Neural cell (in vitro differentiated cells): ENCODE results near the gene PTPDC1. TPM values are rescaled to one million over a fixed set of nuclear protein-coding genes. Genes with fewer than 3 reads are reported as not detected.

Source experiments
- H2AFZ ChIP-seq: fragments of 200-600, 300-800 bp; sonication (generic), shearing (Covaris generic); 2 replicates; pipeline ENCODE4 v1.6.0; 2014; ENCODE audit warnings: low read depth, mild to moderate bottlenecking, antibody characterized with exemption, low read length, moderate library complexity
- H3F3A ChIP-seq: fragments of 200-600 bp; shearing (Covaris generic); 2 replicates; pipeline ENCODE4 v1.6.1; 2016; ENCODE audit warnings: mild to moderate bottlenecking, moderate library complexity, mixed read lengths, antibody characterized with exemption, low read length; ENCODE audit not compliant: insufficient read depth, poor library complexity, severe bottlenecking
- H3K27ac ChIP-seq: fragments of 200-600, 300-800 bp; sonication (generic), shearing (Covaris generic); 2 replicates; pipeline ENCODE4 v1.5.1; 2014; ENCODE audit warnings: mild to moderate bottlenecking, low read length, moderate library complexity
- H3K27me3 ChIP-seq: fragments of 300-800, 200-600 bp; sonication (generic), shearing (Covaris generic); 2 replicates; pipeline ENCODE4 v1.6.0; 2014; ENCODE audit warnings: mild to moderate bottlenecking, low read depth, low read length, moderate library complexity; ENCODE audit not compliant: insufficient read depth
- H3K36me3 ChIP-seq: fragments of 300-800, 200-600 bp; sonication (generic), shearing (Covaris generic); 2 replicates; pipeline ENCODE4 v1.5.1; 2014; ENCODE audit warnings: mild to moderate bottlenecking, antibody characterized with exemption, low read length, moderate library complexity; ENCODE audit not compliant: insufficient read depth
- H3K4me2 ChIP-seq: fragments of 300-800, 200-600 bp; sonication (generic), shearing (Covaris generic); 2 replicates; pipeline ENCODE4 v1.6.0; 2014; ENCODE audit warnings: mild to moderate bottlenecking, low read length
- H3K4me3 ChIP-seq: fragments of 300-800, 200-600 bp; sonication (generic), shearing (Covaris generic); 2 replicates; pipeline ENCODE4 v1.5.1; 2014; ENCODE audit warnings: mild to moderate bottlenecking, low read length, moderate library complexity
- H3K79me2 ChIP-seq: fragments of 200-600 bp; shearing (Covaris generic); replicated peaks from 2 replicates; pipeline ENCODE4 v1.6.0; 2014; ENCODE audit warnings: mild to moderate bottlenecking, low read length, moderate library complexity; ENCODE audit not compliant: insufficient read depth
- H3K9ac ChIP-seq: fragments of 300-800, 200-600 bp; sonication (generic), shearing (Covaris generic); 2 replicates; pipeline ENCODE4 v1.6.1; 2016; ENCODE audit warnings: mild to moderate bottlenecking, low read length, mixed read lengths
- H3K9me2 ChIP-seq: fragments of 200-600 bp; shearing (Covaris generic); 2 replicates; pipeline ENCODE4 v1.6.1; 2016; ENCODE audit warnings: mild to moderate bottlenecking, low read length, mixed read lengths; ENCODE audit not compliant: insufficient read depth
- H3K9me3 ChIP-seq: fragments of 200-600, 300-800 bp; sonication (generic), shearing (Covaris generic); 2 replicates; pipeline ENCODE4 v1.6.1; 2016; ENCODE audit warnings: mild to moderate bottlenecking, mixed run types, low read length, moderate library complexity, mixed read lengths
- H4K20me1 ChIP-seq: fragments of 200-600 bp; shearing (Covaris generic); 2 replicates; pipeline ENCODE4 v1.6.1; 2016; ENCODE audit warnings: mild to moderate bottlenecking, mixed run types; ENCODE audit not compliant: insufficient read depth
- EP300 ChIP-seq: fragments of 450-650 bp; conservative IDR thresholded peaks from 2 replicates; pipeline ENCODE4 v1.6.1; 2014; ENCODE audit warnings: antibody characterized with exemption, mild to moderate bottlenecking, moderate library complexity; ENCODE audit not compliant: poor library complexity, severe bottlenecking
- EZH2 ChIP-seq: fragments of 200-600, 300-800 bp; shearing (Covaris generic), sonication (generic); IDR thresholded peaks from 2 replicates; pipeline ENCODE4 v1.6.1; 2014; ENCODE audit warnings: antibody characterized with exemption, low read length, borderline replicate concordance, mild to moderate bottlenecking; ENCODE audit not compliant: insufficient read depth, poor library complexity, severe bottlenecking
- MXI1 ChIP-seq: fragments of 450-650 bp; conservative IDR thresholded peaks from 2 replicates; pipeline ENCODE4 v1.6.1; 2014; ENCODE audit warnings: antibody characterized with exemption, mild to moderate bottlenecking; ENCODE audit not compliant: poor library complexity, severe bottlenecking
- POLR2AphosphoS5 ChIP-seq: IDR thresholded peaks from 2 replicates; pipeline ENCODE4 v1.6.1; 2012
- RAD21 ChIP-seq: fragments of 450-650 bp; conservative IDR thresholded peaks from 2 replicates; pipeline ENCODE4 v1.6.1; 2014; ENCODE audit warnings: antibody characterized with exemption, mild to moderate bottlenecking, moderate library complexity
- SMC3 ChIP-seq: fragments of 450-650 bp; conservative IDR thresholded peaks from 2 replicates; pipeline ENCODE4 v1.6.1; 2014; ENCODE audit warnings: antibody characterized with exemption, mild to moderate bottlenecking, moderate library complexity; ENCODE audit not compliant: poor library complexity
- TAF1 ChIP-seq: IDR thresholded peaks from 2 replicates; pipeline ENCODE4 v1.6.1; 2012; ENCODE audit warnings: low read depth
- polyA plus RNA-seq: library from polyadenylated mRNA; depleted of rRNA; stranded (reverse); fragments of >200 nt; gene quantifications from 2 replicates; pipeline ENCODE4 v1.2.3, GENCODE V29; 2014
- TF ChIP-seq, protein P1 (sequence below): fragments of 450-650 bp; IDR thresholded peaks from 2 replicates; pipeline ENCODE4 v1.5.1; 2014; ENCODE audit warnings: antibody characterized with exemption, mild to moderate bottlenecking, moderate library complexity; ENCODE audit not compliant: poor library complexity, severe bottlenecking
- TF ChIP-seq, protein P2 (sequence below): IDR thresholded peaks from 2 replicates; pipeline ENCODE4 v1.6.1; 2012; ENCODE audit warnings: borderline replicate concordance

The PTPDC1 gene
- polyA plus RNA-seq, 1 donor from 2014 or later, result 23.7 TPM

DNA sequence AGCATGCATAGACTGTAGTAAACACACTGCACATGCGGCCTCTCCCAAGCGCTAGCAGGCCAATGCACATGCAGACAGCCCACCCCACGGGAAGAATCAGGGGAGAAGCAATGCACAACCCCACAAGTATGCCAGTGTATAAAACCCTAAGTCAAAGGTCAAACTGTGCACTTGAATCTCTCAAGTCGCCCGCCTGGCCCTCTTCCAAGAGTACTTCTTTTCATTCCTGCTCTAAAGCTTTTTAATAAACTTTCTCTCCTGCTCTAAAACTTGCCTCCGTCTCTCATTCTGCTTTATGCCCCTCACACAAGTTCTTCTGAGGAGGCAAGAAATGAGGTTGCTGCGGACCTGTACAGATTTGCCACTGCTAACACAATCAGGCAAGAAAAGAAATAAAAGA lies 50.4 kb downstream of the PTPDC1 start:
- Histone ChIP-seq H3K79me2 (no peaks in the 10 kb centered on the region), H3K36me3 (no peaks in the 10 kb centered on the region), H3K27ac (no peak overlapping the region), H3K27me3 (no peaks in the 10 kb centered on the region), H3K9me3 (no peaks in the 10 kb centered on the region), H4K20me1 (no peaks in the 10 kb centered on the region), H3K4me3 (no peak overlapping the region), H3K9ac (no peak overlapping the region), H3K4me2 (no peak overlapping the region), H3F3A (no peaks in the 10 kb centered on the region), H2AFZ (no peak overlapping the region), H3K9me2 (no peaks in the 10 kb centered on the region)
- TF ChIP-seq EZH2 (no peak), RAD21 (no peak), POLR2AphosphoS5 (no peak), TAF1 (no peak), MXI1 (no peak), EP300 (no peak), SMC3 (no peak)
- TF ChIP-seq, protein P1, sequence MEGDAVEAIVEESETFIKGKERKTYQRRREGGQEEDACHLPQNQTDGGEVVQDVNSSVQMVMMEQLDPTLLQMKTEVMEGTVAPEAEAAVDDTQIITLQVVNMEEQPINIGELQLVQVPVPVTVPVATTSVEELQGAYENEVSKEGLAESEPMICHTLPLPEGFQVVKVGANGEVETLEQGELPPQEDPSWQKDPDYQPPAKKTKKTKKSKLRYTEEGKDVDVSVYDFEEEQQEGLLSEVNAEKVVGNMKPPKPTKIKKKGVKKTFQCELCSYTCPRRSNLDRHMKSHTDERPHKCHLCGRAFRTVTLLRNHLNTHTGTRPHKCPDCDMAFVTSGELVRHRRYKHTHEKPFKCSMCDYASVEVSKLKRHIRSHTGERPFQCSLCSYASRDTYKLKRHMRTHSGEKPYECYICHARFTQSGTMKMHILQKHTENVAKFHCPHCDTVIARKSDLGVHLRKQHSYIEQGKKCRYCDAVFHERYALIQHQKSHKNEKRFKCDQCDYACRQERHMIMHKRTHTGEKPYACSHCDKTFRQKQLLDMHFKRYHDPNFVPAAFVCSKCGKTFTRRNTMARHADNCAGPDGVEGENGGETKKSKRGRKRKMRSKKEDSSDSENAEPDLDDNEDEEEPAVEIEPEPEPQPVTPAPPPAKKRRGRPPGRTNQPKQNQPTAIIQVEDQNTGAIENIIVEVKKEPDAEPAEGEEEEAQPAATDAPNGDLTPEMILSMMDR, result no peak
- TF ChIP-seq, protein P2, sequence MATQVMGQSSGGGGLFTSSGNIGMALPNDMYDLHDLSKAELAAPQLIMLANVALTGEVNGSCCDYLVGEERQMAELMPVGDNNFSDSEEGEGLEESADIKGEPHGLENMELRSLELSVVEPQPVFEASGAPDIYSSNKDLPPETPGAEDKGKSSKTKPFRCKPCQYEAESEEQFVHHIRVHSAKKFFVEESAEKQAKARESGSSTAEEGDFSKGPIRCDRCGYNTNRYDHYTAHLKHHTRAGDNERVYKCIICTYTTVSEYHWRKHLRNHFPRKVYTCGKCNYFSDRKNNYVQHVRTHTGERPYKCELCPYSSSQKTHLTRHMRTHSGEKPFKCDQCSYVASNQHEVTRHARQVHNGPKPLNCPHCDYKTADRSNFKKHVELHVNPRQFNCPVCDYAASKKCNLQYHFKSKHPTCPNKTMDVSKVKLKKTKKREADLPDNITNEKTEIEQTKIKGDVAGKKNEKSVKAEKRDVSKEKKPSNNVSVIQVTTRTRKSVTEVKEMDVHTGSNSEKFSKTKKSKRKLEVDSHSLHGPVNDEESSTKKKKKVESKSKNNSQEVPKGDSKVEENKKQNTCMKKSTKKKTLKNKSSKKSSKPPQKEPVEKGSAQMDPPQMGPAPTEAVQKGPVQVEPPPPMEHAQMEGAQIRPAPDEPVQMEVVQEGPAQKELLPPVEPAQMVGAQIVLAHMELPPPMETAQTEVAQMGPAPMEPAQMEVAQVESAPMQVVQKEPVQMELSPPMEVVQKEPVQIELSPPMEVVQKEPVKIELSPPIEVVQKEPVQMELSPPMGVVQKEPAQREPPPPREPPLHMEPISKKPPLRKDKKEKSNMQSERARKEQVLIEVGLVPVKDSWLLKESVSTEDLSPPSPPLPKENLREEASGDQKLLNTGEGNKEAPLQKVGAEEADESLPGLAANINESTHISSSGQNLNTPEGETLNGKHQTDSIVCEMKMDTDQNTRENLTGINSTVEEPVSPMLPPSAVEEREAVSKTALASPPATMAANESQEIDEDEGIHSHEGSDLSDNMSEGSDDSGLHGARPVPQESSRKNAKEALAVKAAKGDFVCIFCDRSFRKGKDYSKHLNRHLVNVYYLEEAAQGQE, result no peak

DNA sequence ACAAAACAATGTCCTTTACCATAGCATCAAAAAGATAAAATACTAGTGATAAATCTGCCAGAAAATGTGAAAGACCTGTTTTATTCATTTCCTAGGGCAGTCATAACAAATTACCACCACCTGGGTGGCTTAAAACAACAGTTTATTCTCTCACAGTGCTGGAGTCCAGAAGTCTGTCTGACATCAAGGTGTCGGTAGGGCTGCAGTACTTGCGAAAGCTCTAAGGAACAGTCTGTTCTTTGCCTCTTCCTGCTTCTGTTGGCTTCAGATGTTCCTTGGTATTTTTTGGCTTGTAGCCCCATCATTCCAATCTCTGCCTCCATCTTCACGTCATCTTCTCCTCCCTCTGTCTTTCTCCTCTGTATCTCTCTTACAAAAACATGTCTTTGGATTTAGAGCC lies 51.0 kb downstream of the PTPDC1 start:
- H2AFZ ChIP-seq, result no peak overlapping the region
- no peaks in the 10 kb centered on the region for H3K79me2 ChIP-seq
- H3K4me2 ChIP-seq, result no peak overlapping the region
- no peaks in the 10 kb centered on the region for H3K9me3 ChIP-seq
- no peak overlapping the region for H3K9ac ChIP-seq
- no peaks in the 10 kb centered on the region for H3K27me3 ChIP-seq
- no peaks in the 10 kb centered on the region for H3K9me2 ChIP-seq
- H3F3A ChIP-seq, result no peaks in the 10 kb centered on the region
- TF ChIP-seq EZH2 (no peak), RAD21 (no peak), MXI1 (no peak), EP300 (no peak), SMC3 (no peak), POLR2AphosphoS5 (no peak), TAF1 (no peak)
- TF ChIP-seq, protein P2, result no peak
- TF ChIP-seq, protein P1, result no peak
- no peaks in the 10 kb centered on the region for H4K20me1 ChIP-seq
- H3K27ac ChIP-seq, result no peak overlapping the region
- H3K4me3 ChIP-seq, result no peak overlapping the region
- no peaks in the 10 kb centered on the region for H3K36me3 ChIP-seq
